Measurements from ENCODE around the gene OR10D3.

The OR10D3 gene

DNA sequence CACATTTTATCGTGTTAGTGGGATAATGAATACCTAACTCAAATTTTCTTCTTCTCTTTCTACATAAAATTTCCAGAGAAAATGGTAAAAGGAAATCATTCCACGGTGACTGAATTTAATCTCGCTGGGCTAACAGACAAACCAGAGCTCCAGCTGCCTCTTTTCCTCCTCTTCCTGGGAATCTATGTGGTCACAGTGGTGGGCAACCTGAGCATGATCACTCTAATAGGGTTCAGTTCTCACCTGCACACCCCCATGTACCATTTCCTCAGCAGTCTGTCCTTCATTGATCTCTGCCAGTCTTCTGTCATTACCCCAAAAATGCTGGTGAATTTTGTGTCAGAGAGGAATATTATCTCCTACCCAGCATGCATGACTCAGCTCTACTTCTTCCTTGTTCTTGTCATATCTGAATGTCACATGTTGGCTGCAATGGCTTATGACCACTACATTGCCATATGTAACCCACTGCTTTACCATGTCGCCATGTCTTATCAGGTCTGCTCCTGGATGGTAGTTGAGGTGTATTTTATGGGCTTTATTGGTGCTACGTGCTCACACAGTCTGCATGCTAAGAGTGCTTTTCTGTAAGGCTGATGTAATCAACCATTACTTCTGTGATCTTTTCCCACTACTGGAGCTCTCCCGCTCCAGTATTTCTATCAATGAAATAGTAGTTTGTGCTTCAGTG is 24.1 kb downstream of the OR10D3 start:
- no peaks in the 10 kb centered on the region for H3K9me3 ChIP-seq (ENCODE audit: severe bottlenecking)
- H3K36me3 ChIP-seq: no peaks in the 10 kb centered on the region
- no peaks in the 10 kb centered on the region for H3K27me3 ChIP-seq (ENCODE audit: insufficient read depth, low read depth, severe bottlenecking)
- no peak for DNase-seq
- H3K4me3 ChIP-seq (ENCODE audit: low read depth, low read length): no peak overlapping the region
- H3K27ac ChIP-seq: no peak overlapping the region
- TF ChIP-seq, protein P1, sequence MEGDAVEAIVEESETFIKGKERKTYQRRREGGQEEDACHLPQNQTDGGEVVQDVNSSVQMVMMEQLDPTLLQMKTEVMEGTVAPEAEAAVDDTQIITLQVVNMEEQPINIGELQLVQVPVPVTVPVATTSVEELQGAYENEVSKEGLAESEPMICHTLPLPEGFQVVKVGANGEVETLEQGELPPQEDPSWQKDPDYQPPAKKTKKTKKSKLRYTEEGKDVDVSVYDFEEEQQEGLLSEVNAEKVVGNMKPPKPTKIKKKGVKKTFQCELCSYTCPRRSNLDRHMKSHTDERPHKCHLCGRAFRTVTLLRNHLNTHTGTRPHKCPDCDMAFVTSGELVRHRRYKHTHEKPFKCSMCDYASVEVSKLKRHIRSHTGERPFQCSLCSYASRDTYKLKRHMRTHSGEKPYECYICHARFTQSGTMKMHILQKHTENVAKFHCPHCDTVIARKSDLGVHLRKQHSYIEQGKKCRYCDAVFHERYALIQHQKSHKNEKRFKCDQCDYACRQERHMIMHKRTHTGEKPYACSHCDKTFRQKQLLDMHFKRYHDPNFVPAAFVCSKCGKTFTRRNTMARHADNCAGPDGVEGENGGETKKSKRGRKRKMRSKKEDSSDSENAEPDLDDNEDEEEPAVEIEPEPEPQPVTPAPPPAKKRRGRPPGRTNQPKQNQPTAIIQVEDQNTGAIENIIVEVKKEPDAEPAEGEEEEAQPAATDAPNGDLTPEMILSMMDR (IDR thresholded peaks at IDR 0.05; ENCODE audit: low read depth, low read length): no peak

DNA sequence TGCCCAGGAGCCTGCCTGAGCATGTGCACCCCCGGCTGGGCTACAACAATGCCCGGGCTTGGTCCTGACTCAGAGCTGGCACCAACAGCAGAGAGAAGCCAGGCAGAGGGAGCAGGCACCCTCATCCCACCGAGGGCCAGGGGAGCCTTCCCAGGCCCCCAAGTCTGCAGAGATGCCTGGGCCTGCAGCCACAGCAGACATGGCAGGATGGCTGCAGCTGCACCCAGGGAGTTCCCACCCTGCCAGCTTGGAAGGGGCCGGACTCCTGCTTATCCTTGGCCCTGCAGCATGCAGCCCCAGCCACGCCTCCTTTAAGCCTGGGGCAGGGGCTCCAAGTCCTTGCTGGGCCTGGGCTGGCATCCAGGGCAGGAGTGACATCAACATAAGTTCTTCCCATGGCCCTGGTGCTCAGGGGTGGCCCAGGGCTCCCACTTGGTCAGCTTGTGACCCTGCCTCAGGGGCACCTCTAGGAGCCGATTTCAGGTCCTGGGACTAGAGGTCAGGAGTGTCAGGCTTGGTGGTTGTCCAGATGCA is 26.7 kb downstream of the OR10D3 start:
- DNase-seq: no peak
- H3K9me3 ChIP-seq (ENCODE audit: severe bottlenecking): no peaks in the 10 kb centered on the region
- TF ChIP-seq, protein P1 (IDR thresholded peaks at IDR 0.05; ENCODE audit: low read depth, low read length): no peak
- H3K27me3 ChIP-seq (ENCODE audit: insufficient read depth, low read depth, severe bottlenecking): no peaks in the 10 kb centered on the region
- H3K4me3 ChIP-seq (ENCODE audit: low read depth, low read length): no peak overlapping the region
- H3K27ac ChIP-seq: no peak overlapping the region
- no peaks in the 10 kb centered on the region for H3K36me3 ChIP-seq

DNA sequence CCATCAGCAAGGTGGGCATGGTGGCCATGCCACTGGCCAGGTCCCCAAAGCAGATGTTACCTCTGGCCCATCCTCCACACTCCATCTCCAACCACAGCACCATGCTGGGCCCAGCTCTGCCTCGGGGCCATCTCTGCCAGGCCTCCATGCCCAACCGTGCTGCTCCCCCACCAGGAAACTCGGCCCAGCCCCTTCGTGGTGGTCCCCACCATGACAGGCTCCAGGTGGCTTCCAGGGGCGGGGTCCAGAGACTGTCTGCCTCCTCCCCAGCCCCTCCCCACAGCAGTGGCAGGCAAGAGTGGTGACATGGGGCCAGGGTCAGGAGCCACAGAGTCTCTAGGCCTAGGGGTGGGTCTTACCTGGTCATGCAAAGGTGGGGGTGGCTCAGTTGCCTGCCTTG is 27.3 kb downstream of the OR10D3 start:
- DNase-seq: no peak
- TF ChIP-seq, protein P1 (IDR thresholded peaks at IDR 0.05; ENCODE audit: low read depth, low read length): no peak
- no peaks in the 10 kb centered on the region for H3K36me3 ChIP-seq
- no peaks in the 10 kb centered on the region for H3K27me3 ChIP-seq (ENCODE audit: insufficient read depth, low read depth, severe bottlenecking)
- H3K9me3 ChIP-seq (ENCODE audit: severe bottlenecking): no peaks in the 10 kb centered on the region
- H3K4me3 ChIP-seq (ENCODE audit: low read depth, low read length): no peak overlapping the region
- H3K27ac ChIP-seq: no peak overlapping the region

DNA sequence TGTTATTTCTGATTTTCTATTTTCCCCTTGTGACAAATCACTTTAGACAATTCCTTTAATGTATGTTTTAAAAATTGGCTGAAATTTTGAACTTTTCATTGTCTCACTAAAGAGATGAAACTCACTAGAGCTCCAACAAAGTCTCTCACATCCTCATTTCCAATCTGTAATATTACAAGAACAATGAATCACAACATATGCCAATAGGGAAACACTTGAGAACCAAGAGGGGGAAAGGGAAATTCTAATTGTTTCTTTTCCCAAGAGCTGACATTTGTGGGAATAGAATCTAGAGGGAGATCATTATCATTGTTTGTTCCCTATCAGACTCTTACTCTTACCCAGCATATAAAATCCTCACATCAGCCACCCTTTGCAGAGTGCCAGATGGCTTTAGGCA is 28.2 kb downstream of the OR10D3 start:
- H3K27me3 ChIP-seq (ENCODE audit: insufficient read depth, low read depth, severe bottlenecking): no peaks in the 10 kb centered on the region
- H3K27ac ChIP-seq: no peak overlapping the region
- H3K36me3 ChIP-seq: no peaks in the 10 kb centered on the region
- no peak for DNase-seq
- no peak overlapping the region for H3K4me3 ChIP-seq (ENCODE audit: low read depth, low read length)
- no peaks in the 10 kb centered on the region for H3K9me3 ChIP-seq (ENCODE audit: severe bottlenecking)
- TF ChIP-seq, protein P1 (IDR thresholded peaks at IDR 0.05; ENCODE audit: low read depth, low read length): no peak

DNA sequence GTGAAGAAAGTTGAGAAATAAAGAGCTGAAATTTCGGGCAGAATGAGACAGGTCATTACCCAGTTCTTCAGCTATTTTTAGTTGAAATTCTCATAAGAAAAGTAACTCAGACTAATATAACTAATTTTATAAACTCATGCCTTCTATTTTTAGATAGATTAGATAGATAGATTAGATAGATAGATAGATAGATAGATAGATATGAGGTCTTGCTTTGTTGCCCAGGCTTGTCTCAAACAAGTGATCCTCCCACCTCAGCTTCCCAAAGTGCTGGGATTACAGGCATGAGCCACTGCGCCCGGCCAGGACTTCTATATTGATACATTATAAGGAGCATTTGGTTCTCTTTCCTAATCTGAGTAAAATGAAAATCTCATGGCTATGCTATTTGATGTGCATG is 30.9 kb downstream of the OR10D3 start:
- no peak overlapping the region for H3K27ac ChIP-seq
- no peak overlapping the region for H3K4me3 ChIP-seq (ENCODE audit: low read depth, low read length)
- TF ChIP-seq, protein P1 (IDR thresholded peaks at IDR 0.05; ENCODE audit: low read depth, low read length): no peak
- DNase-seq: no peak
- H3K9me3 ChIP-seq (ENCODE audit: severe bottlenecking): no peaks in the 10 kb centered on the region
- no peaks in the 10 kb centered on the region for H3K27me3 ChIP-seq (ENCODE audit: insufficient read depth, low read depth, severe bottlenecking)
- H3K36me3 ChIP-seq: no peaks in the 10 kb centered on the region

DNA sequence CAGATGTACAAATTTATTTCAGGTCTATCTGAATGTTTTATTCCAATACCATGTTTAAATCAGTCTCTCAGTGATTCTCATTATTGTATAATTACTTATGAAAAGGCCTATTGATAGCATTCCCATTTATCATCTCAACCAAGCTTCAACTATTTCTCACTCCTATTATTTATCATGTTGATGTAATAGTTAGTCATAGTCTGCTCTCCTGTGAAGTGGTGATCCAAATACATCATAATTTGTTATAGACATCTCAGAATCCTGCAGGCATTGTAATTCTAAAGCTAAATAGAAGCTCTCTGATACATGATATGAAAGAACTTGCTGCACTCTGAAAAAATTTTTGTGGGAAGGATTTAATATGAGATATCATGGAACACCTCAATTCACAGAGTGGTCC is 36.0 kb downstream of the OR10D3 start:
- no peak overlapping the region for H3K27ac ChIP-seq
- DNase-seq: no peak

More for the DNA sequence above, 36.0 kb downstream of the OR10D3 start:
- Histone ChIP-seq H3K27me3 (ENCODE audit: insufficient read depth, low read depth, severe bottlenecking) (no peaks in the 10 kb centered on the region), H3K9me3 (ENCODE audit: severe bottlenecking) (no peaks in the 10 kb centered on the region), H3K36me3 (no peaks in the 10 kb centered on the region), H3K4me3 (ENCODE audit: low read depth, low read length) (no peak overlapping the region)
- TF ChIP-seq, protein P1 (IDR thresholded peaks at IDR 0.05; ENCODE audit: low read depth, low read length): no peak
